ENCODE data around the gene AUTS2. TPM values are rescaled to one million over a fixed set of nuclear protein-coding genes. Genes with fewer than 3 reads are reported as not detected.

Gene AUTS2
- total RNA-seq = 71.3 TPM

DNA sequence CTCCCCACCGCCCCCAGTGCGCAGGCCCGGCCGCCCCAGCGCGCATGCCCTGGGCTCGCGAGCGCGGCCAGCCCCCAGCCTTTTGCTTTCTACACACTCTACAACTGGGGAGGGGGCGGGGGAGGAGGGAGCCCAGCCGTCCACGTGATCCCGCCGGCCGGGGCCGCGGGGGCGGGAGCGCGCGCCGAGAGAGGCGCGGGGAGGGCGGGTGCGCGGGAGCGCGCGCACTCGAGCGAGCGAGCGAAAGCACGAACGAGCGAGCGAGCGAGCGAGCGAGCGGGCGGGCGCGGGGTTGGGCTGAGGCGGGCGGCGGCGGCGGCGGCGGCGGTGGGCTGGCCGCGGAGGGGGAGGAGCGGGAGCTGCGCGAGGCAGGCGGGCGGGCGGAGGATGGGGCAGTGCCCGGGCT lies at the start of gene AUTS2:
AUTS2 (plus strand) TSS at position 395 of the 406 bp plus-strand sequence. CDS start 1,179 bp downstream, outside the sequence.
- peak; percentile 98 to 99 for DNase-seq (ENCODE audit: low spot score in 2 of 2)
- FAIRE-seq = no peak

DNA sequence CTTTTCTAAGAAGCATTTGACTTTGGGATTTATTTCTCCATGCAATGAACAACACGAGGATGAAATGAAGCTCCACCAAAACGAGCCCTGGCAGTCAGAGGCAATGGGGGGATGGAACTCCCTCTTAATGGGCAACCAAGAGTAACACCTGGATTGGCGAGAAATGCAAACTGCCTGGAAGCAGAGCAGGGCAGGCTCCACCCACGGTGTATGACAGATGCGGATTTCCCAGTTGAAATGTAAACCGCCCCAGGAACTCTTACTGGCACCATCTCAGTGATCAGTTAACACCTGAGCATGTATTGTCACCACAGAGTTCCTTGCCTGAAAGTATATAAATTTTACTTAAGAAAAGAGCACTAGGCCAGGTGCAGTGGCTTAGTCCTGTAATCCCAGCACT lies 47.3 kb upstream of the AUTS2 start:
- FAIRE-seq (no peak), DNase-seq (ENCODE audit: low spot score in 2 of 2) (no peak)

DNA sequence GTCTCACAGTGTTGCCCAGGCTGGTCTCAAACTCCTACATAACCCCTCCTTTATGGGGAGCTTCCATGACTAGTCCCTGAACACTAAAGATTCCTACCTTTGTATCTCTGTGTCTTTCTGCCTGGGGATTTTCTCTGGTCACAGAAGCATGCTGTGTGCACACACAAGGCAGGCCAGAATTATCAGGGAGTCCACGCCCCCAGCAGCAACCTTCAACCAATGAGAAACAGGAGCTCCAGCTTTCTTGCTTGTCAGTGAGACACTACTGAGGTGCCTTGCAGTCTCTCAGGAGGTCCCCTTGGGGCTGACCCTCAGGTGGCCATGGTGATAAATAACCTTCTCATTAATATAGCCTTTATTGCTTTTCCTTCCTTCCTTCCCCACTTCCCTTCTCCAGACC lies 45.1 kb upstream of the AUTS2 start:
- FAIRE-seq = no peak
- no peak for DNase-seq (ENCODE audit: low spot score in 2 of 2)

DNA sequence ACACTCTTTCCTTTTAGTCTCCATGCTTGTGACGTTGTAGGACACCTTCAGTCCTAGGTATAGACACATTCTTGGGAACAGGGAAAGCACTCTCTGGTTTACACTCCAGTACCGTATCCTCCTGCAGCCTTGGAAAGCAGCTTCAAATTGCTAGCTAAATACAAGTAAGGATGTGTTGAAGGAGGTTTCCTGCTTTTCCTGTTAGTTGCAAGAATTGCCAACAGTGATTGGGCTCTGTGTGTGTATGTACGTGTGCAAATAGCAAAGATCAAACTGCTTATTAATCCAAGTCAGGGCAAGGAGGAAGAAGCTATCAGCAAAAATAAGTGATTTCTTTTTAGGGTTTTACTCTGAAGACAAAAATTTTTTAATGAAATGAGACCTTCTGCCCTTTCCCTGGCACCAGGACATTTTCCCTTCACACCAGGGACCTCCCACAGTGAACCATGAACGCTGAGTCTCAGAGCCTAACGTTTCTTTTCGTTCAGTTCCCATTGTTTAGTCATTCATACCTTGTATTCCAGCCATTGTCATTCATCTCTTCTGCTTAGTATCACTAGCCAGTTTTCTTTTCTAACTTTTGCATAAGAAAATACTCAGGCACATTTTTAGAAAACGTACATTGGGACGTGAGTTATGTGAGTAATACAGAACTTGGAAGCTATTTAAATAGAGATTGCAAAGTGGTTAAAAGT lies 36.9 kb upstream of the AUTS2 start:
- FAIRE-seq (no peak), DNase-seq (ENCODE audit: low spot score in 2 of 2) (no peak)

DNA sequence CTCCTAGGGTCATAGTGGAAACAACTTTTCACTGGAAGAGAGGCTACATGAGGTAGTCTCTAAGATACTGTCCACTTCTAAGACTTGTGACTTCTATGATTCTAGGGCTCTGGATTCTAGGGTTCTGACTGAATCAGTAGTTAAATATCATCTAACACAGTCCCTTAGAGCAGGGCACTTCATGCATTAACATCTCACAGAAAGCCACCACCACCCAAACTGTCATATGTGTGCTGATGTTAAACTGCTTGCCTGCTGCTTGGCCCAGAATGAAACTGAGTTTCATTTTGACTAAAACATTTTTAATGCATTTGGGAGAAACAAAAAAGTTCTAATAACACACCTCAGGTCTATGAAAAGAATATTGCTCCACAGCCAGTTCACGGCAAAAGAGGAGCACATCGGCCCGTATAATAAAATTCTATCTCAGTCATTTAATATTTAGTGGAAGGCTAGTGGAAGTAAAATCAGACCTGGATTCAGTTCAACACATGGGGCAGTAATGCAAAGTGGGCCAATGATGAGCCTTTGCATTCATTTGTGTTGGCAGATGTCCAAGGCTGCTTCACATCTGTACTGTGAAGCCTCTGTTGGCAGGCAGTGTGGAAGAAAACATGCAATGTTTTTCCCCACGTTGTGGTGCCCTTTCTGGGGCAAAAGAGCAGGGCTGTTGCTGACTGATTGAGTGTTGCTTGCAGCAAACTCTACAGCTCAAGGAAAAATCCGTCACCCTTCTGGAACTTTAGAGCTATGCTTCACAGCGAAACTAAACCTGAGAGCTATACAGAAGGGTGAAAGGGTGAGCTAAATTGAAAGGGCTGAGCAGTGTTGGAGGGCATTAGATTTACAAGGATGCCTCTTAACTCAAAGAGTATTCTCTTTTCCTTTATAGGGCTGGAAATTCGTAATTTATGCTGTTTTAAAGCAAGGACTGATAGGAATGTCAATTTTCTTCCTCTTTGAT lies 33.5 kb upstream of the AUTS2 start:
- FAIRE-seq = no peak
- peak; percentile 37 to 42 for DNase-seq (ENCODE audit: low spot score in 2 of 2)

DNA sequence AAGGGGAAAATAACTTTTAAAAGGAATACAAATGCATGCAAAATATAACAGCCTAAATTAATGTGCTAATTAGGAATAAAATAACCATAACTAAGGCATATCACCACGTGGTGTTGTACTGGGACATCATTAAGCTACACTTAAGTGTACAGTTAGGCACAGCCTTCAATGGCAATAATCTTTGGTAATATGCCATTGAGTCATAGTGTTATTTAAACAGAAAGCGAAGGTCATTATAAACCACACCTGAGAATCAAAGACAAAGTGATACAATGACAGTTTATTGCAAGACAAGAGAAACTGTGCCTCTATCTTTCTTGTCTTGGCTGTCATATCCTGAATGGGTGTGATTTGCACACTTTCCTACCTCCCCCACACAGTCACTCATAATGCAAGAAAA lies 30.5 kb upstream of the AUTS2 start:
- no peak for DNase-seq (ENCODE audit: low spot score in 2 of 2)
- FAIRE-seq = no peak

DNA sequence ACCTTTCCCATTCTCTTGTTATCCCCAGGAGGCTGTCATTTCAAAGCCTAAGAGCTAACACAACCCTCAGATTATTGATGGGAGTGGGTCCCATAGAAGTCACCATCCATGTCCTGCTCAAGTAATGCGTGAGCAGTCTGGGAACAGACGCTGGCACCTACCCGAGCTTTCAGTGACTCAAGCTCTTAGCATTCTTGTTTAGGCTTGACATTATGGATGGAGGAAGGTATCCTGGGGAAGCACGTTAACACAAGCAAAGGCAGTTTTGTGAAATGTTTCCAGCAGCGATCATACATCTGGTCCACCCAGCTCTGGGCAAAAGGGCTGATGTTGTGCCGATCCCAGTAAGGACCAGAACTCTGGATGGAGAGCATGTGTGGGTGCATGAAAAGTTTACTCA lies 30.0 kb upstream of the AUTS2 start:
- no peak for DNase-seq (ENCODE audit: low spot score in 2 of 2)

DNA sequence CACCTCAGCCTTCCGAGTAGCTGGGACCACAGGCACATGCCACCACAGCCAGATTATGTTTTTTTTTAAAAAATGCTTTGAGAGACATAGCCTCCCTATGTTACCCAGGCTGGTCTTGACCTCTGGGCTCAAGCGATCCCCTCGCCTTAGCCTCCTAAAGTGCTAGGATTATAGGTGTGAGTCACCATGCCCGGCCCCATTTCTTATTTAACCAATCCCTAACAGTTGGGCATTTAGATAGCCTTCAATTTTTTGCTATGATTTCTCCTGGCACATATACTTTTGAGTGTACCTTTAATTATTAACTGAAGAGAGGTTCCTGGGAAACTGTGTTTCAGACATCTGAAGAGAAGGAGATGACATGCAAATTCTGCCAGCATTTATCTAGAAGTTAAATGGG lies 22.6 kb upstream of the AUTS2 start:
- no peak for DNase-seq (ENCODE audit: low spot score in 2 of 2)
- no peak for FAIRE-seq

More for the DNA sequence above, 30.0 kb upstream of the AUTS2 start:
- no peak for FAIRE-seq

DNA sequence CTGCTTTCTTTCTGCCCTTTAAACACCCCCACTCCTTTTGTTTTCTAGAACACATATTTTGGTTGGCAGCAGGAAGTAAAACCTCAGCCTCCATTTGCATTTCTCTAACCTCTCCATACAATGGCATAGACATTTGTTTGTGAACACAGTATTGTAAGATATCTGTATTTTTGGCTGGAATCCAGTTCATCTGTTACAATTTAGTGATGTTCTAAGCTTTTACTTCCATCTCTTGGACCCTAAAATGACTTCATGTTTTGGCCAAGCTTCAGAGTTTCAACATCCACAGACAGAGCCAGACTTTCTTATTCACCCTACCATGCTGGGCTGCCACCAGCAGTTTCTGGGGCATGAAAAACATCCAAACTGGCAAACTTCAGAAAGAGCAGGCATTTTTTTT lies 21.1 kb upstream of the AUTS2 start:
- DNase-seq (ENCODE audit: low spot score in 2 of 2) = no peak

DNA sequence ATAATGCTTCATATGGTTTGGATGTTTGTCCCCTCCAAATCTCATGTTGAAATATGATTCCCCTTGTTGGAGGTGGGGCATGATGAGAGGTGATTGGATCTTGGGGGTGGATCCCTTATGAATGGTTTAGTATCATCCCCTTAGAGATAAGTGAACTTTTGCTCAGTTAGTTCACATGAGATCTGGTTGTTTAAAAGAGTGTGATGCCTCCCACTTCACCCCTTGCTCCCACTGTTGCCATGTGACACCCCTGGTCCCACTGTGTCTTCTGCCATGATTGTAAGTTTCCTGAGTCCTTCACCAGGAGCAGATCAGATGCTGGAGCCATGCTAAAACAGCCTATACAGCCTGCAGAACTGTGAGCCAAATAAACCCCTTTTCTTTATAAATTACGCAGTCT lies 13.1 kb upstream of the AUTS2 start:
- no peak for DNase-seq (ENCODE audit: low spot score in 2 of 2)
- no peak for FAIRE-seq

More for the DNA sequence above, 21.1 kb upstream of the AUTS2 start:
- no peak for FAIRE-seq

DNA sequence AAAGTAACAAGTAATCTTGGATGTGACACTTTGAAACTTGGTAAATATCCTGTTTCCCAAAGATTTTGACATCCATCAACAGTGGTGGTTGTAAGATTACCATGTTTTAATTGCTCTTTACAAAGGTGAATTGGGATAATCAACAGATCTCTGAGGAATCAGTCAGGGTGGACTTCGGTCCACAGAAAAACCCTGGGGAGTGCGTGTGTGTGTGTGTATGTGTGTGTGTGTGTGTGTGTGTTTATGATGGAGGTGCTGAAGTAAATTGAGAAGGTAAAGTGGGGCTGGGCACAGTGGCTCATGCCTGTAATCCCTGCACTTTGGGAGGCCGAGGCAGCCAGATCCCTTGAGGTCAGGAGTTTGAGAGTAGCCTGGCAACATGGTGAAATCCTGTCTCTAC lies 12.0 kb upstream of the AUTS2 start:
- FAIRE-seq (no peak), DNase-seq (ENCODE audit: low spot score in 2 of 2) (no peak)

DNA sequence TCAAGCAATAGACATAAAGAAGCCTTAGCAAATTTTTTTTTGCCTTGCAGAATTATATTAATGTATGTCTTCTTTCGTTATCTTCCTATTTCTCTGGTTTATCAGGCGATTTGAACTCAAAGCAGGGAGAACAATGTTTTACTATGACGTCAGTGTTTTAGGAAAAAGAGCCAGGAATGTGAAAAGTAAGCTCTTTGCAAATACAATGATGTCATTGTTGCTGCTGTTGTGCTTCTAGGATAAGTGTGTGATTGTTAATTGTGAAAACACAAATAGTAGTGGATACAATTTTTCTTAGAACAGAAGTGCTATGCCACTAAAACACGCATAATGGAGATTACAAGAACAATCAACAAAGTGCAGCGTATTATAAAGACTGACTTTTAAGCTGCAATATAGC lies 9.5 kb upstream of the AUTS2 start:
- DNase-seq (ENCODE audit: low spot score in 2 of 2) = peak in 1 of 2 donors; percentile 52
- FAIRE-seq = peak; percentile 99

DNA sequence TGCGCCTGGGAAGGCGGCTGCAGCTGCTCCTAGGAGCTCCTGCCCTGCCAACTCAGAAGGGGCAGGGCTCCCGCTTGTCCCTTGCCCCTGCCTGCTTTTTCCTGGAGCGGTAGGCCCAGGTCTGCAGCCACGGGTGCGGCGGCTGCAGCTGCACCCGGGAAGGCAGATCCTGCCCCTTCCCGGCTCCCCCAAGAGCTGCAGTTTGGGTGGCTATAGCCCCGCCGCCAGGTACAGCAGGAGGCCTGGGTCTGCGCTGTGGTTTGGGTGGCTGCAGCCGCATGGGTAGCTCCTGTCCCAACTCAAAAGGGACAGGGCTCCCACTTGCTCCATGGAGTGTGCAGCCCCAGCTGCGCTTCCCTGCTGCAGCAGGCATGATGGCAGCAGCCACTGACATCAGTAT lies 6.5 kb upstream of the AUTS2 start:
- no peak for FAIRE-seq
- DNase-seq (ENCODE audit: low spot score in 2 of 2) = no peak

DNA sequence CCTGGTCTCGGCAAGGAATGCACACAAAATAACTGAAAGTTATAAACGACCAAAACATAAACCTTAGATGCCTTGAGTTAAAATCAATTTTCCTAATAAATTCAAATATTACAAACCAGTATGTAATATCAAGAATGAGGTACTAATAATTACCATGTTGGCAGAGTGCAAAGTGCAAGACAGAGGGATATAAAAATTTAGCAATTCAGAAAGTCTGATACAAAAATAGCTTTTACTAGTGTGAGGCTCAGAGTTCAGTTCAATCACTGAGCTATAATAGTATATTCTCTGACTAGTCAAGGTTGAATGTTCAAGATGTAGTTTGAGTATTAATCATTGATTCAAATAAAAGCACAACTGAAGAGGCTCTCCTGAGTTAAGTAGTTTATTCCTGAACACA lies 4.8 kb upstream of the AUTS2 start:
- DNase-seq (ENCODE audit: low spot score in 2 of 2) (no peak), FAIRE-seq (no peak)

DNA sequence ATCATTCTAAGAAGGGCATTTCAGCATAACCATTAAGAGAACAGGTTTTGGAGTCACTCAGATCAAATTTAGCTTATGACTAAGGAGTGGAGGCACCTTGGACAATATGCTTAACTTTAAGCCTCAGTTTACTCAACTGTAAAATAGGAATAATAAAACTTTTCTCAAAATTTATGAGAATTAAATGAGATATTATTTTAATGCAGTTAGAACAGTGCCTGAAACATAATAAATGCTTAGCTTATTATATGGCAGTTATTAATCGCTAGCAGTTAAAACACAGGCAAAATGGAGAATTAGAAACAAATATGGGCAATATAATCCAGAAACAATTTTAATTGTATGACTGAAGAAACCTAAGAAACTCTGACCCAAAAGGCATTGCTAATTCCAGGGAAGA lies 2.9 kb upstream of the AUTS2 start:
- DNase-seq (ENCODE audit: low spot score in 2 of 2) = no peak
- FAIRE-seq = no peak

DNA sequence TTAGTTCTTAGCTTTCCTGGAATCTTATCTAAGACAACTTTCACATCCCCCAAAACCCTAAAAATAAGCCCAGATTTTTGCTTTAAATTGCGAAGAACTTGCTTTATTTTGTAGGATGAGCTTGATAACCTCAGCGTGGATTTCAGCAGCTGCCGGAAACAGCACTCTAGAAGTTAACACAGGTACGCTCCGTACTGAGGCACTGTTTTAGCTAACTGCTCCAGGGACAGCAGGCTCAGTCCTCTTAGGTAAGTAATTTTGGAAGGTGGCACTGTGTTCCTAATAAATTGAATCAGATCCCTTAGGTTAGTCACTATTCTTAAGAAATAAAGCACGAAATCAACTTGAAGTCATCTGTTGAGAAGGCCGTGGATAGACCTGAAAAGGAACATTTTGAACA lies 2.2 kb upstream of the AUTS2 start:
- FAIRE-seq = no peak

DNA sequence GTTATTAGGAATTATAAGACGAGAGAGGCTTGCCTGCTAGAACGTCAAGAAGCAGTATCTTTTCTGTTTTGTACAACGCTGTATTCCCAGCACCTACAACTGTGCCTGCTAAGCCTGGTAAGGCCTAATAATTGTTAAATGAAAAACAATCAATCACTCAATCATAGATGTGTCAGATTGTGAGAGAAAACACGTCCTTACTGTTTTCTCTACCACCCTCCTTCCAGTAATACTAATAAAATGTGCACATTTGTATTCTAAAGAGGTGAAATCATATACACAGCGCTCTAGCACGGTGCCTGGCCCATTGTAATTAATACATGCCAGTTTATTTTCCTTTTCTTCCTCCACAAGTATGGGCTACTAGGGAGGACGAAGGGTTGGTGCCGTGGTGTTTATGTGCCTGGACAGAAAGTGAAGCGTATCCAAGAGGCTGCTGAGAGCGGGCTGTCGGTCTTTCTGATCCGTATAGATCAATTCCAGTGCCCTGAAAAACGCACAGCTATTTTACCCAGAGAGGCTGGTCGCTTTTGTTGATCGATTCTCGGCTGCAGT lies 1.5 kb upstream of the AUTS2 start:
- DNase-seq (ENCODE audit: low spot score in 2 of 2) (no peak), FAIRE-seq (no peak)

More for the DNA sequence above, 2.2 kb upstream of the AUTS2 start:
- no peak for DNase-seq (ENCODE audit: low spot score in 2 of 2)

DNA sequence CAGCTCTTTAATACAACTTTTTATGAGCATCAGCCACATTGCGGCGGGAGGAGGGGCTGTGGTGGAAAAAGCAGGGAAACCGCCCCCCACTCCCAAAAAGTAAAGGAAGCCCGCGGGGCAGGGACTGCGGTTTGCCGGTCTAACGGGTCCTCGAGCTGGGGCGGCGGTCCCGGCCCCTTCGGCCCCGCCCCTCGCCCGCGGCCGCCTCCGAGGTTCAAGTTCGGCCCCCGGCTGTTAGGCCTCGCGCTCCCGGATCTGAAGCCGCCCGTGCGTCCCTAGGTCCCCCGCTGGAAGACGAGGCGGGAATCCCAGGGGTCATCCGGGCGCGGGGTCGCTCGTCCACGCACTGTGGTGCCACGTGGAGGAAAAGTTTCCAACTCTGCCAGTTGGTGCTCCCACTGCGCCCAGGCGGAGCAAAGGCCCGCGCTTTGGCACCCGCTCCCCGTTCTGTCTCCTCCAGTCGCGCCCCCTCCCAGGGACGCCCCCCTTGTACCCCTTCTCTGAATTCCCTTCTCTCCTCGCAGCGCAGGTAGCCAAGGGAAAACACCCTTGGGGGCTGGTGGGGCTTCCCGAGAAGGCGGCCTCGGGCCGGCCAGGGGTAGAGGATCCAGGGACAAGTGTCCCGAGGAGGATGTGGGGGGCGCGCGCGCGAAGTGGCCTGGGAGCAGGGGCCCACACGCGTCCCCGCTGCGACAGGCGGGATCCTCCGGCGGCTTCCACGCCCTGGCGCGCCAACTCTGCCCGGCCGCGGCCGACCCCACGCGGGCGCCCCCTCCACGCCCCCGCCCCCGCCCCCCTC lies 798 bp upstream of the AUTS2 start:
- DNase-seq (ENCODE audit: low spot score in 2 of 2) = peak in 1 of 2 donors; percentile 43
- no peak for FAIRE-seq

DNA sequence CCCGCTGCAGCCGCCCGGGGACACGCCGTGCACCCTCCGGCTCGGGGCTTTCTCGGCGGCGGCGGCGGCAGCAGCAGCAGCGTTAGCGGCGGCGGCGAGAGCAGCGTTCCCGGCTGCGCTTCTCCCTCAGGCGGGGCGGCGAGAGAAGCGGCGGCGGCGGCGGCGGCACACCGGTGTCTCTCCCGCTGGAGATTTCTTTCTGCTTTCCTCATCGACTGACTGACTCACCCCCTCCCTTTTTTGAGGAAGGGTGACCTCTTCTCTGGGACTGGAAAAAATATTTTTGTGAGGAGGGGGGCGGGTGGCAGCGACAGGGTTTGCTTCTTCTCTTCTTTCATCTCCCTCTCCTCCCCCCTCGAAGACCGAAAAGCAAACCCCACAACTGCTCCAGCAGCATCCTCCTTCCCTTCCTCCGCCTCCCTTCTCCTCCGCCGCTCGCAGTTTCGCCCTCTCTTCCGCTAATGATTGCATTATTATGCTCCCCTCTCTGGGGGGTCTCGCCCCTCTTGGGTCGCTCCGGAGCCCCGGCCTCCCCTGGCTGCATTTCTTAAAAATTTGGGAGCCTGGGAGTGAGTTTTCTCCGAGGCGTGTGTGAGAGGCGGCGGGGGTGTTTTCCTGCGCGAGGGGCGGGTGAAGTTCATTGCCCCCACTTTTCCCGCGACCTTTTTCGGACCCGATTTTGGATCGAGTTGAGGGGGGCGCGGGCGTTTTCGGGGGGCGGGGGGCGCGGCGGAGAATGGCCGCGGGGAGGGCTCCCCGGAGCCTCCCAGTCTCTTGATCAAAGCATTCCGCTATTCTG lies 411 bp downstream of the AUTS2 start:
- DNase-seq (ENCODE audit: low spot score in 2 of 2) = peak; percentile 49 to 75

More for the DNA sequence above, 411 bp downstream of the AUTS2 start:
- FAIRE-seq = no peak
